Spleen (tissue), 11 donors: Measurements from ENCODE around the gene ENOX1. TPM values are rescaled to one million over a fixed set of nuclear protein-coding genes. Genes with fewer than 3 reads are reported as not detected.

Source experiments
- DNase-seq: peaks from one replicate; pipeline ENCODE4 v3.0.0-alpha.2; 2020
- H3K27ac ChIP-seq, 8 donors: fragments of 200-600 bp; sonication (generic) in 7 of 8; 1 replicate in 4 of 8; 2 replicates in 4 of 8; pipeline versions ENCODE4 v1.5.0 to v1.8.0; 2016 to 2021; ENCODE audit warnings: inconsistent platforms in 4 of 8, mild to moderate bottlenecking in 4 of 8, moderate library complexity in 1 of 8
- H3K27me3 ChIP-seq, 7 donors: fragments of 200-600 bp; sonication (generic) in 6 of 7; replicated peaks in 1 of 7; 1 replicate in 4 of 7; 2 replicates in 3 of 7; pipeline versions ENCODE4 v1.5.0 to v1.8.0; 2016 to 2021; ENCODE audit warnings: inconsistent platforms in 3 of 7, mild to moderate bottlenecking in 1 of 7
- H3K36me3 ChIP-seq, 6 donors: fragments of 200-600 bp; sonication (generic) in 5 of 6; 1 replicate in 4 of 6; 2 replicates in 2 of 6; pipeline versions ENCODE4 v1.5.0 to v1.8.0; 2016 to 2021; ENCODE audit warnings: inconsistent platforms in 2 of 6
- H3K4me1 ChIP-seq, 6 donors: fragments of 200-600 bp; sonication (generic) in 5 of 6; 1 replicate in 3 of 6; 2 replicates in 3 of 6; pipeline versions ENCODE4 v1.5.0 to v1.8.0; 2016 to 2021; ENCODE audit warnings: inconsistent platforms in 3 of 6
- H3K4me3 ChIP-seq, 8 donors: fragments of 200-600 bp; sonication (generic) in 7 of 8; 1 replicate in 4 of 8; 2 replicates in 4 of 8; pipeline versions ENCODE4 v1.5.0 to v1.8.0; 2016 to 2021; ENCODE audit warnings: inconsistent platforms in 4 of 8, mild to moderate bottlenecking in 4 of 8, moderate library complexity in 2 of 8
- H3K9me3 ChIP-seq, 8 donors: fragments of 200-600 bp; sonication (generic) in 7 of 8; 1 replicate in 4 of 8; 2 replicates in 4 of 8; pipeline versions ENCODE4 v1.5.0 to v1.8.0; 2016 to 2021; ENCODE audit warnings: inconsistent platforms in 4 of 8
- POLR2A ChIP-seq, 3 donors: fragments of 450-650 bp; IDR thresholded peaks; one replicate each; pipeline ENCODE4 v1.5.1; 2017; ENCODE audit warnings: antibody characterized with exemption in 3 of 3, mild to moderate bottlenecking in 1 of 3
- POLR2AphosphoS5 ChIP-seq, 3 donors: sonication (generic); formaldehyde crosslinking; IDR thresholded peaks; one replicate each; pipeline ENCODE4 v1.5.1; 2017; ENCODE audit warnings: antibody characterized with exemption in 3 of 3
- WGBS, 5 donors: extraction: QIAGEN DNeasy Blood & Tissue Kit in 3 of 5; methylation state at CpG; one replicate each; pipeline versions ENCODE4 v1.1.5 to v1.1.7; 2013 to 2018; 5-methylcytosine and 5-hydroxymethylcytosine counted together
- intact Hi-C: fragments of 100-400 bp; cut with DNase I; formaldehyde crosslinking; loops from one replicate; pipeline ENCODE4 v1.15.0; 2023; ENCODE audit warnings: low total_unique reads
- polyA plus RNA-seq, 3 donors: library from polyadenylated mRNA; stranded (reverse); fragments of 200-250 nt; gene quantifications; one replicate each; pipeline ENCODE4 v1.2.1, GENCODE V29; 2013
- total RNA-seq, 7 donors: library from RNA; depleted of rRNA in 3 of 7; stranded (reverse); fragments of >200 nt in 3 of 7; fragmentation: NEBNext Ultra II Directional in 4 of 7; extraction: Animal tissue kit (Norgen Biotek cat#: 25700) in 4 of 7; gene quantifications; one replicate each; pipeline versions ENCODE4 v1.1.0 to v1.2.1, GENCODE V29; 2016 to 2021
- TF ChIP-seq, protein P1 (sequence below), 11 experiments: fragments of 200-600 bp in 7 of 11; fragments of 450-650 bp in 4 of 11; sonication (generic) in 4 of 11; IDR thresholded peaks in 8 of 11; conservative IDR thresholded peaks in 3 of 11; 1 replicate in 7 of 11; 2 replicates in 4 of 11; pipeline versions ENCODE4 v1.4.0 to v1.8.0; 2016 to 2021; ENCODE audit warnings: antibody characterized with exemption in 11 of 11, inconsistent platforms in 4 of 11, mild to moderate bottlenecking in 1 of 11
- donor health status: healthy with polysubstance abuse.
- donor health status: DM: no; HTN: no; CAD: no; lungs with moderate emphysema.
- donor health status: DM: no; HTN: no; CAD: no.
- donor health status: Bipolar disorder and iron deficiency.
- donor health status: healthy.
- donor health status: DM: no; HTN: no; CAD: no.
- donor health status: DM: yes; HTN: yes; CAD: no.

The ENOX1 gene
- total and polyA plus RNA-seq, 10 donors = 0.42 to 1.3 (median 0.54) TPM; not detected in 1

DNA sequence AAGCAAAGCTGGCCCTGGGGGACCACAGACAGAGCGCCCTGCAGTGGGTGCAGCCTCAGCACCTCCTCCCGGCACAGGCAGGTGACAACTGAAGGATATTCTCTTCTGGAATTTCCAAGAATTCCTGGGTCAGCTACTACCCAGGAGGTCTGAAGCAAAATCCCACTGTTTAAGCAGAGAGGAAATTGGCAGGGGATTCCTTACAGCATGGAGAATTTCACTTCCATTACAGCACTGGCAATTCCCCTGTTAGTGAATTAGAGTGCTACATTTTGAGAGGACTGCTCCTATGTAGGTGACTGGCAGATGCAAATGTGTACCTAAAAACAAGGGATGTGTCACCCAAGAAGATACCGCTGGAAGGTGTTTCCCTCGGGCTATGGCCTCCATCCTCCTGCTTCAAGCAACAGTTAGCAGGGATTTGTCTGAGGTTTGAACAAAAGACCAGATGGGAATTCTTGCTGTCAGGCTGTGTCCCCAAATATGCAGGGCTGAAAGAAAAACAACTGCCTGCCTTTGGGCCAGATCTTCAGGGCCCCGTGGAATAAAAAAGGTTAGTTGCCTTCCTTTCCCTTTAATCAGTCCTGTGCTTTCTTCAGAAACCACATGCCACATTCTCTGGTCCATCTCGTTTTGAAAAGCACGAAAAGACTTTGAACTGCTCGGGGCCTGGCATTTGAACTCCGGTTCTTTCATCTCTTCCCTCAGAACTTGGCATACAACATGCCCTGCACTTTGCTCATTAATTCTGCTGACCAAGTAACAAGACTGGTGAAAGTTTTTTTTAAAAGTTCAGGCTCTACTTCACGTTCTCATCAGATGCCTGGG lies 466.9 kb downstream of the ENOX1 start:
- WGBS, 5 donors = 72 to 86% (median 82%) methylated on average over 10 of the region's 10 CpGs
- no peak for DNase-seq
- no peak for TF ChIP-seq POLR2AphosphoS5 (IDR thresholded peaks at IDR 0.05)
- TF ChIP-seq, protein P1, sequence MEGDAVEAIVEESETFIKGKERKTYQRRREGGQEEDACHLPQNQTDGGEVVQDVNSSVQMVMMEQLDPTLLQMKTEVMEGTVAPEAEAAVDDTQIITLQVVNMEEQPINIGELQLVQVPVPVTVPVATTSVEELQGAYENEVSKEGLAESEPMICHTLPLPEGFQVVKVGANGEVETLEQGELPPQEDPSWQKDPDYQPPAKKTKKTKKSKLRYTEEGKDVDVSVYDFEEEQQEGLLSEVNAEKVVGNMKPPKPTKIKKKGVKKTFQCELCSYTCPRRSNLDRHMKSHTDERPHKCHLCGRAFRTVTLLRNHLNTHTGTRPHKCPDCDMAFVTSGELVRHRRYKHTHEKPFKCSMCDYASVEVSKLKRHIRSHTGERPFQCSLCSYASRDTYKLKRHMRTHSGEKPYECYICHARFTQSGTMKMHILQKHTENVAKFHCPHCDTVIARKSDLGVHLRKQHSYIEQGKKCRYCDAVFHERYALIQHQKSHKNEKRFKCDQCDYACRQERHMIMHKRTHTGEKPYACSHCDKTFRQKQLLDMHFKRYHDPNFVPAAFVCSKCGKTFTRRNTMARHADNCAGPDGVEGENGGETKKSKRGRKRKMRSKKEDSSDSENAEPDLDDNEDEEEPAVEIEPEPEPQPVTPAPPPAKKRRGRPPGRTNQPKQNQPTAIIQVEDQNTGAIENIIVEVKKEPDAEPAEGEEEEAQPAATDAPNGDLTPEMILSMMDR (IDR thresholded peaks at IDR 0.05 in 8 of 11, conservative IDR thresholded peaks at IDR 0.05 in 3 of 11) = no peak
- no peak for TF ChIP-seq POLR2A (IDR thresholded peaks at IDR 0.05)

DNA sequence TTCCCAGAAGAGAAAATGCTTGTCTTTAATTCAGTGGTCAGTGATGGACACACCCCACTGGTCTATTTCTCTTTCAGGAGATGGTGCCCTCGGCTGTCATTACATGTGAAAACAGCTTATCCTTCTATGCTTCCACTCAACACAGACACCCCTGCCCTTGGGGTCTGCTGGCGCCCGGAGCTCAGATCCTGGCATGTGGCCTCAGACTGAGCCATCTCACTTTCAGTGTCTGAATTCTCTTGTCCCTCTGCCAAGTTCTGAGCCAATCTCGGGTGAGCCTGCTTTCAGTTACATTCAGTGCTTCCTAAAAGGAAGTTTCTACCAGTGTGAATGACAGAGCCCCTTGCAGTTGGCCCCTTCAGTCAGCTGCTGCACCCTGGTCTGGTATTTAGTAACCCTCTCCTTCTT lies 469.8 kb downstream of the ENOX1 start:
- Histone ChIP-seq H3K36me3 (no peaks in the 10 kb centered on the region), H3K4me3 (peak overlapping the region in 1 of 8 donors; percentile 10), H3K27ac (no peak overlapping the region), H3K9me3 (no peaks in the 10 kb centered on the region), H3K4me1 (peaks cover 0 to 9% (median 2%) of the 10 kb centered on the region in 6 donors), H3K27me3 (no peaks in the 10 kb centered on the region)
- no peak for DNase-seq
- no peak for TF ChIP-seq POLR2A (IDR thresholded peaks at IDR 0.05)
- TF ChIP-seq, protein P1 (IDR thresholded peaks at IDR 0.05 in 8 of 11, conservative IDR thresholded peaks at IDR 0.05 in 3 of 11) = no peak
- 3 to 10% (median 8%) methylated on average over 4 of the region's 4 CpGs for WGBS, 5 donors
- intact Hi-C loops = no loop called here

More for the DNA sequence above, 466.9 kb downstream of the ENOX1 start:
- H3K4me3 ChIP-seq = no peak overlapping the region
- peaks cover 0 to 9% (median 2%) of the 10 kb centered on the region in 6 donors for H3K4me1 ChIP-seq
- no peak overlapping the region for H3K27ac ChIP-seq
- H3K9me3 ChIP-seq = no peaks in the 10 kb centered on the region
- no peaks in the 10 kb centered on the region for H3K36me3 ChIP-seq
- intact Hi-C loops = no loop called here
- no peaks in the 10 kb centered on the region for H3K27me3 ChIP-seq

DNA sequence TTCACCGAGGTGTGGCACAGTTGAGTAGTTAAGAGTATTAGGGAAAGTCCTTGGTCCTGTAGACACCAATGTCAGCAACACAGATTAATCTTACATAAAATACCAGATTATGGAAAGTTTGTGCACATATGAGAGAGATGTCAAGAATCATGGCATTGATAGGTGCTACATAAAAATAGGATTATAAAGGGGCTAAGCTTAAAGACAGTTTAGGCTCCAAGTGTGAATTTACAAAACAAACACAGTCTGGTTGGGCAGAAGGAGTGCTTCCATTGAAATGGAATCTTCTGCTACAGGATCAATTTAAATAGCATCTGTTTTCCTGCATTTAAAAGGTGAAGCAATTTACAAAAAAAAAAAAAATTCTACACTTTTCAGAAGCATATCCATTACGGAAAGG lies 470.5 kb downstream of the ENOX1 start:
- H3K27ac ChIP-seq = no peak overlapping the region
- no peaks in the 10 kb centered on the region for H3K9me3 ChIP-seq
- no peak for DNase-seq
- no peak overlapping the region for H3K4me3 ChIP-seq
- no peaks in the 10 kb centered on the region for H3K27me3 ChIP-seq
- TF ChIP-seq, protein P1 (IDR thresholded peaks at IDR 0.05 in 8 of 11, conservative IDR thresholded peaks at IDR 0.05 in 3 of 11) = no peak
- TF ChIP-seq POLR2AphosphoS5 (IDR thresholded peaks at IDR 0.05) (no peak), POLR2A (IDR thresholded peaks at IDR 0.05) (no peak)
- 51 to 87% (median 78%) methylated on average over 2 of the region's 2 CpGs for WGBS, 5 donors
- no peaks in the 10 kb centered on the region for H3K36me3 ChIP-seq
- H3K4me1 ChIP-seq = peaks cover 0 to 9% (median 2%) of the 10 kb centered on the region in 6 donors
- intact Hi-C loops = no loop called here

DNA sequence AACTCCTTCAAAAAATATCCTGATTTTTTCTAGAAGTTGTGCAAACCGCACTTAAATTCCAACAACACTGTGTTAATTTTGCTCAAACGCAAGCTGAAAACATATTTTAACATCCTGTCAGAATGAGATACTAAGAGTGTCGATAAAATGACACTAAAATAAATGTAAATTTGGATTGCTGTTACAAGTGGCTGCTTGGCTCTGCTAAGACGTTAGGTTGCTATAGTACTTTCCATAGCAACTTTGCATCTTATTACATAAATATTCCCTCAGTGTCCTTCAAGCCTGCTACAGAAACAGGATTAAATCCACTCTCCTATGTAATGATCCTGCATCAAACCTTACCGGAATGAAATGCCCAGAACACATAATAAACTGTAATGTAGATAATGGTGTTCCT lies 471.2 kb downstream of the ENOX1 start:
- WGBS, 5 donors = 89 to 96% (median 91%) methylated on average over 5 of the region's 5 CpGs
- no peak for DNase-seq
- peaks cover 0 to 9% (median 2%) of the 10 kb centered on the region in 6 donors for H3K4me1 ChIP-seq
- H3K9me3 ChIP-seq = no peaks in the 10 kb centered on the region
- intact Hi-C loops = no loop called here
- no peaks in the 10 kb centered on the region for H3K27me3 ChIP-seq
- TF ChIP-seq POLR2AphosphoS5 (IDR thresholded peaks at IDR 0.05) (no peak), POLR2A (IDR thresholded peaks at IDR 0.05) (no peak)
- TF ChIP-seq, protein P1 (IDR thresholded peaks at IDR 0.05 in 8 of 11, conservative IDR thresholded peaks at IDR 0.05 in 3 of 11) = no peak
- H3K36me3 ChIP-seq = no peaks in the 10 kb centered on the region
- H3K4me3 ChIP-seq = no peak overlapping the region
- no peak overlapping the region for H3K27ac ChIP-seq
